GM18511 (cell line): ENCODE results near the gene NHLRC2.
"Not testable (repeated sequence)": the region's sequence is repeated elsewhere in the genome, so short reads cannot be mapped to it uniquely, and the experiment has no call there.

ENCODE experiments used
- ATAC-seq: cut with Tn5 transposase; IDR thresholded peaks from one replicate; pipeline ENCODE4 v1.9.1; 2021; ENCODE audit warnings: mild to moderate bottlenecking, moderate library complexity; ENCODE audit not compliant: unreplicated experiment

Gene NHLRC2

GRCh38 chr10:113933894-113934532 lies 79.6 kb downstream of the NHLRC2 start:
- ATAC-seq = no peak

- no peak for ATAC-seq
These were observed 82.8 kb downstream of the NHLRC2 start for GRCh38 chr10:113937258-113937657.

- ATAC-seq = no peak
These were observed 83.3 kb downstream of the NHLRC2 start for GRCh38 chr10:113937756-113938155.

- ATAC-seq = no peak
These were observed 84.9 kb downstream of the NHLRC2 start for GRCh38 chr10:113939212-113939860.

GRCh38 chr10:113941140-113941539 lies 86.7 kb downstream of the NHLRC2 start:
- ATAC-seq = no peak

- not testable (repeated sequence) for ATAC-seq
These were observed 88.7 kb downstream of the NHLRC2 start for GRCh38 chr10:113943196-113943595.

- no peak for ATAC-seq
These were observed 90.7 kb downstream of the NHLRC2 start for GRCh38 chr10:113945075-113945686.

- no peak for ATAC-seq
These were observed 91.2 kb downstream of the NHLRC2 start for GRCh38 chr10:113945687-113946085.

GRCh38 chr10:113947184-113948041 lies 93.0 kb downstream of the NHLRC2 start:
- ATAC-seq = no peak

GRCh38 chr10:113948048-113948447 lies 93.6 kb downstream of the NHLRC2 start:
- ATAC-seq = no peak

- no peak for ATAC-seq
These were observed 95.8 kb downstream of the NHLRC2 start for GRCh38 chr10:113950268-113950667.

- ATAC-seq = no peak
These were observed 99.2 kb downstream of the NHLRC2 start for GRCh38 chr10:113953505-113954272.

- no peak for ATAC-seq
These were observed 99.9 kb downstream of the NHLRC2 start for GRCh38 chr10:113954409-113954808.

GRCh38 chr10:113957013-113957412 lies 102.6 kb downstream of the NHLRC2 start:
- no peak for ATAC-seq

- ATAC-seq = no peak
These were observed 104.3 kb downstream of the NHLRC2 start for GRCh38 chr10:113958631-113959382.

- peak; percentile 59 for ATAC-seq
These were observed 104.9 kb downstream of the NHLRC2 start for GRCh38 chr10:113959383-113959760.

- peak; percentile 61 for ATAC-seq
These were observed 106.2 kb downstream of the NHLRC2 start for GRCh38 chr10:113960617-113961181.

- ATAC-seq = peak; percentile 52
These were observed 106.9 kb downstream of the NHLRC2 start for GRCh38 chr10:113961182-113962031.

- no peak for ATAC-seq
These were observed 110.6 kb downstream of the NHLRC2 start for GRCh38 chr10:113965077-113965476.
